Measurements from ENCODE around the gene MAPKAP1. TPM values are rescaled to one million over a fixed set of nuclear protein-coding genes. Genes with fewer than 3 reads are reported as not detected.

Gene MAPKAP1
- total and polyA plus RNA-seq, 2 of the 13 experiments (the other 11 are each of a cell fraction or from before 2014, with no cell fraction given) = 45.0 to 64.3 TPM

DNA sequence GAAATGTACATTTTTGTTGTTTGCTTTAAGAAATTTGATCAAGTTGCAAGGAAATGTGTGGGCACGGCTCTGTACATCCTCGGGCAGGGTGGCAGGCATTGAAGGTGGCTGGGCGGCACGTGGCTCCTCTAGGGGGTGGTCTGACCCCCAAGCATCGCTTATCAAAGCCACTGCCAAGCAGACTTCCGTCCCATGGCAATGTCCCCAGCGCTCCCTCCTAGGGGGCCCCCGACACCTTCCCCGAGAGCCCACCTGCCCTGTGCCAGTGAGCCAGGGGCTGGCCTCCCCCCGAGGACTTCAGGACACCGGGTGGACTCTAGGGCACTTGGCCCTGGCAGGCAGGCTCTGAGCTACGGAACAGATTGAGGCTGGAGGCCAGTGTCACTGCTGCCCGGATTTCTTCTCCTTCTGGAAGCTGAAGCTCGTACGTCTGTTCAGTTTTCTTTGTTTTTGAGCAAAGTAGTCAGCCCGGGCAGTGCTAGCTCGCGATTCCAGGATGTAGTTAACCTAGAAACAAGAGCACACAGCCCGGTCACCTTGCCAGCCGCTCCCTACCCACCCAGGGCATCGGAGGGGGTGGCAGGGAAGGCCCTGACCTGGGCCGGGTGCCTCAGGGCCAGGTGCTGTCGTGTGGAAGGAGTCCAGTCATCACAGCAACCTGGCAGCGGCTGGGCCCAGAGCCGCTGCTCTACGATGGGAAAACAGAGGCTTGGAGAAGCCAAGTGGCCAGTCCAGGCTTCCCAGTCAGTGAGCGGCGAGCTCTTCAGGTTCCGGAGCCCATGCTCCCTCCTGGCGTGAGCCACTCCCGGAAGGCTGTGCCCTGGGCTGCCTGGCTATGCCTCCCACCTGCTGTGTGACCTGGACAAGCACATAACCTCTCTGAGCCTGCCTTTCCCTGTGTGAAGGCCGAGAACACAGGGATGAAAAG is 268.2 kb downstream of the MAPKAP1 start:
- TF ChIP-seq, protein P1, sequence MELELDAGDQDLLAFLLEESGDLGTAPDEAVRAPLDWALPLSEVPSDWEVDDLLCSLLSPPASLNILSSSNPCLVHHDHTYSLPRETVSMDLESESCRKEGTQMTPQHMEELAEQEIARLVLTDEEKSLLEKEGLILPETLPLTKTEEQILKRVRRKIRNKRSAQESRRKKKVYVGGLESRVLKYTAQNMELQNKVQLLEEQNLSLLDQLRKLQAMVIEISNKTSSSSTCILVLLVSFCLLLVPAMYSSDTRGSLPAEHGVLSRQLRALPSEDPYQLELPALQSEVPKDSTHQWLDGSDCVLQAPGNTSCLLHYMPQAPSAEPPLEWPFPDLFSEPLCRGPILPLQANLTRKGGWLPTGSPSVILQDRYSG (CRISPR knock-in tag; IDR thresholded peaks at IDR 0.05) = no peak
- TF ChIP-seq, protein P2, sequence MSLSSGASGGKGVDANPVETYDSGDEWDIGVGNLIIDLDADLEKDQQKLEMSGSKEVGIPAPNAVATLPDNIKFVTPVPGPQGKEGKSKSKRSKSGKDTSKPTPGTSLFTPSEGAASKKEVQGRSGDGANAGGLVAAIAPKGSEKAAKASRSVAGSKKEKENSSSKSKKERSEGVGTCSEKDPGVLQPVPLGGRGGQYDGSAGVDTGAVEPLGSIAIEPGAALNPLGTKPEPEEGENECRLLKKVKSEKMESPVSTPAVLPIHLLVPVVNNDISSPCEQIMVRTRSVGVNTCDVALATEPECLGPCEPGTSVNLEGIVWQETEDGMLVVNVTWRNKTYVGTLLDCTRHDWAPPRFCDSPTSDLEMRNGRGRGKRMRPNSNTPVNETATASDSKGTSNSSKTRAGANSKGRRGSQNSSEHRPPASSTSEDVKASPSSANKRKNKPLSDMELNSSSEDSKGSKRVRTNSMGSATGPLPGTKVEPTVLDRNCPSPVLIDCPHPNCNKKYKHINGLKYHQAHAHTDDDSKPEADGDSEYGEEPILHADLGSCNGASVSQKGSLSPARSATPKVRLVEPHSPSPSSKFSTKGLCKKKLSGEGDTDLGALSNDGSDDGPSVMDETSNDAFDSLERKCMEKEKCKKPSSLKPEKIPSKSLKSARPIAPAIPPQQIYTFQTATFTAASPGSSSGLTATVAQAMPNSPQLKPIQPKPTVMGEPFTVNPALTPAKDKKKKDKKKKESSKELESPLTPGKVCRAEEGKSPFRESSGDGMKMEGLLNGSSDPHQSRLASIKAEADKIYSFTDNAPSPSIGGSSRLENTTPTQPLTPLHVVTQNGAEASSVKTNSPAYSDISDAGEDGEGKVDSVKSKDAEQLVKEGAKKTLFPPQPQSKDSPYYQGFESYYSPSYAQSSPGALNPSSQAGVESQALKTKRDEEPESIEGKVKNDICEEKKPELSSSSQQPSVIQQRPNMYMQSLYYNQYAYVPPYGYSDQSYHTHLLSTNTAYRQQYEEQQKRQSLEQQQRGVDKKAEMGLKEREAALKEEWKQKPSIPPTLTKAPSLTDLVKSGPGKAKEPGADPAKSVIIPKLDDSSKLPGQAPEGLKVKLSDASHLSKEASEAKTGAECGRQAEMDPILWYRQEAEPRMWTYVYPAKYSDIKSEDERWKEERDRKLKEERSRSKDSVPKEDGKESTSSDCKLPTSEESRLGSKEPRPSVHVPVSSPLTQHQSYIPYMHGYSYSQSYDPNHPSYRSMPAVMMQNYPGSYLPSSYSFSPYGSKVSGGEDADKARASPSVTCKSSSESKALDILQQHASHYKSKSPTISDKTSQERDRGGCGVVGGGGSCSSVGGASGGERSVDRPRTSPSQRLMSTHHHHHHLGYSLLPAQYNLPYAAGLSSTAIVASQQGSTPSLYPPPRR (CRISPR knock-in tag; IDR thresholded peaks at IDR 0.05; ENCODE audit: borderline replicate concordance) = no peak
- TF ChIP-seq, protein P3, sequence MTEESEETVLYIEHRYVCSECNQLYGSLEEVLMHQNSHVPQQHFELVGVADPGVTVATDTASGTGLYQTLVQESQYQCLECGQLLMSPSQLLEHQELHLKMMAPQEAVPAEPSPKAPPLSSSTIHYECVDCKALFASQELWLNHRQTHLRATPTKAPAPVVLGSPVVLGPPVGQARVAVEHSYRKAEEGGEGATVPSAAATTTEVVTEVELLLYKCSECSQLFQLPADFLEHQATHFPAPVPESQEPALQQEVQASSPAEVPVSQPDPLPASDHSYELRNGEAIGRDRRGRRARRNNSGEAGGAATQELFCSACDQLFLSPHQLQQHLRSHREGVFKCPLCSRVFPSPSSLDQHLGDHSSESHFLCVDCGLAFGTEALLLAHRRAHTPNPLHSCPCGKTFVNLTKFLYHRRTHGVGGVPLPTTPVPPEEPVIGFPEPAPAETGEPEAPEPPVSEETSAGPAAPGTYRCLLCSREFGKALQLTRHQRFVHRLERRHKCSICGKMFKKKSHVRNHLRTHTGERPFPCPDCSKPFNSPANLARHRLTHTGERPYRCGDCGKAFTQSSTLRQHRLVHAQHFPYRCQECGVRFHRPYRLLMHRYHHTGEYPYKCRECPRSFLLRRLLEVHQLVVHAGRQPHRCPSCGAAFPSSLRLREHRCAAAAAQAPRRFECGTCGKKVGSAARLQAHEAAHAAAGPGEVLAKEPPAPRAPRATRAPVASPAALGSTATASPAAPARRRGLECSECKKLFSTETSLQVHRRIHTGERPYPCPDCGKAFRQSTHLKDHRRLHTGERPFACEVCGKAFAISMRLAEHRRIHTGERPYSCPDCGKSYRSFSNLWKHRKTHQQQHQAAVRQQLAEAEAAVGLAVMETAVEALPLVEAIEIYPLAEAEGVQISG (CRISPR knock-in tag; IDR thresholded peaks at IDR 0.05) = no peak
- no peak for TF ChIP-seq ETV5 (CRISPR knock-in tag; IDR thresholded peaks at IDR 0.05; ENCODE audit: borderline replicate concordance)
- peak; percentile 89 for TF ChIP-seq ZNF768 (CRISPR knock-in tag; IDR thresholded peaks at IDR 0.05)
- H3K9me3 ChIP-seq (ENCODE audit: low read length) = no peaks in the 10 kb centered on the region
- H3K4me1 ChIP-seq (ENCODE audit: insufficient read depth, low read length) = no peaks in the 10 kb centered on the region
- POLR2A ChIA-PET = no interaction called here
- intact Hi-C loops (cut with micrococcal nuclease; ENCODE audit: unreplicated experiment) (no loop called here), in situ Hi-C loops (cut with HindIII; ENCODE audit: extremely low pct_ligation_motif_present, low pct_unique_long_range_greater_than_20kb) (no loop called here)
- no TSS peak for BruUV-seq (replicated peaks)
- H3K79me2 ChIP-seq (ENCODE audit: insufficient read depth, low read length) = no peaks in the 10 kb centered on the region
- CTCF ChIA-PET (ENCODE audit: low intra/inter-chr PET ratio, low total read pairs) = no interaction called here
- no peak overlapping the region for H3K27ac ChIP-seq (ENCODE audit: extremely low read length, insufficient read depth, low read length)
- H3K4me3 ChIP-seq (replicated peaks in 1 of 3; ENCODE audit: insufficient read depth in 1 of 3, low read depth in 2 of 3, low read length in 3 of 3) = no peak overlapping the region
- 95% methylated on average over 17 of the region's 32 CpGs for WGBS (ENCODE audit: low lambda C conversion rate)
- H3K9ac ChIP-seq (ENCODE audit: insufficient read depth, low read depth, low read length) = no peak overlapping the region
- no peak overlapping the region for H3K4me2 ChIP-seq (ENCODE audit: low read depth, low read length)
- FAIRE-seq (no peak), ATAC-seq (no peak), DNase-seq (ENCODE audit: low spot score) (no peak)
- no peak overlapping the region for H2AFZ ChIP-seq (ENCODE audit: low read length)
- H3K27me3 ChIP-seq (ENCODE audit: control insufficient read depth in 1 of 2, insufficient read depth in 2 of 2, low read length in 2 of 2) = no peaks in the 10 kb centered on the region
- peaks cover 4 to 11% of the 10 kb centered on the region in 2 experiments; a peak in 3 of 5 replicates for H3K36me3 ChIP-seq (replicated peaks in 1 of 2; ENCODE audit: control insufficient read depth in 1 of 2, insufficient read depth in 2 of 2, low read length in 2 of 2)
- H4K20me1 ChIP-seq (ENCODE audit: insufficient read depth, low read length) = no peaks in the 10 kb centered on the region

Measured in HepG2 (cell line).